ENCODE measurements around the gene ENPP7.

DNA sequence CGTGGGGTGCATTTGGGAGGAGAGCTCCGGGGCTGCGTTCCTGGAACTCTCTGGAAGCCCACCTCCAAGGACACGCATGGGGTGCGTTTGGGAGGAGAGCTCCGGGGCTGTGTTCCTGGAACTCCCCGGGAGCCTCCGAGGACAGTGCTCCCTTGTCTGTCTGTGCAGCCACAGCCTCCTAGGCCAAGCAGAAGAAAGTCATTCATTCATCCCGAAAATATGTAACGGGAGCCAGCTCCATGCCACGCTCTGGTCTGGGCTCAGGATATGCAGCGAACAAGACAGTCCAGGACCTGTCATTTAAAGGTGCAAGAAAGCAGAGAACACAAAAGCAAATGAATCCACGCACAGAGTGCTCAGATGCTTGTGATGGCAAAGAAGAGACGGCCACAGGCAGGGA lies 7.9 kb downstream of the ENPP7 start:
- no peak for TF ChIP-seq FOXM1 (IDR thresholded peaks at IDR 0.05; ENCODE audit: borderline replicate concordance, low read depth)
- no peak for TF ChIP-seq TCF12 (IDR thresholded peaks at IDR 0.05; ENCODE audit: low read depth)
- TF ChIP-seq CEBPB (IDR thresholded peaks at IDR 0.05) = no peak
- TF ChIP-seq, protein P1, sequence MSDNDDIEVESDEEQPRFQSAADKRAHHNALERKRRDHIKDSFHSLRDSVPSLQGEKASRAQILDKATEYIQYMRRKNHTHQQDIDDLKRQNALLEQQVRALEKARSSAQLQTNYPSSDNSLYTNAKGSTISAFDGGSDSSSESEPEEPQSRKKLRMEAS (IDR thresholded peaks at IDR 0.05) = no peak
- no peak for TF ChIP-seq TAF1 (IDR thresholded peaks at IDR 0.05; ENCODE audit: low read depth)
- TF ChIP-seq, protein P2, sequence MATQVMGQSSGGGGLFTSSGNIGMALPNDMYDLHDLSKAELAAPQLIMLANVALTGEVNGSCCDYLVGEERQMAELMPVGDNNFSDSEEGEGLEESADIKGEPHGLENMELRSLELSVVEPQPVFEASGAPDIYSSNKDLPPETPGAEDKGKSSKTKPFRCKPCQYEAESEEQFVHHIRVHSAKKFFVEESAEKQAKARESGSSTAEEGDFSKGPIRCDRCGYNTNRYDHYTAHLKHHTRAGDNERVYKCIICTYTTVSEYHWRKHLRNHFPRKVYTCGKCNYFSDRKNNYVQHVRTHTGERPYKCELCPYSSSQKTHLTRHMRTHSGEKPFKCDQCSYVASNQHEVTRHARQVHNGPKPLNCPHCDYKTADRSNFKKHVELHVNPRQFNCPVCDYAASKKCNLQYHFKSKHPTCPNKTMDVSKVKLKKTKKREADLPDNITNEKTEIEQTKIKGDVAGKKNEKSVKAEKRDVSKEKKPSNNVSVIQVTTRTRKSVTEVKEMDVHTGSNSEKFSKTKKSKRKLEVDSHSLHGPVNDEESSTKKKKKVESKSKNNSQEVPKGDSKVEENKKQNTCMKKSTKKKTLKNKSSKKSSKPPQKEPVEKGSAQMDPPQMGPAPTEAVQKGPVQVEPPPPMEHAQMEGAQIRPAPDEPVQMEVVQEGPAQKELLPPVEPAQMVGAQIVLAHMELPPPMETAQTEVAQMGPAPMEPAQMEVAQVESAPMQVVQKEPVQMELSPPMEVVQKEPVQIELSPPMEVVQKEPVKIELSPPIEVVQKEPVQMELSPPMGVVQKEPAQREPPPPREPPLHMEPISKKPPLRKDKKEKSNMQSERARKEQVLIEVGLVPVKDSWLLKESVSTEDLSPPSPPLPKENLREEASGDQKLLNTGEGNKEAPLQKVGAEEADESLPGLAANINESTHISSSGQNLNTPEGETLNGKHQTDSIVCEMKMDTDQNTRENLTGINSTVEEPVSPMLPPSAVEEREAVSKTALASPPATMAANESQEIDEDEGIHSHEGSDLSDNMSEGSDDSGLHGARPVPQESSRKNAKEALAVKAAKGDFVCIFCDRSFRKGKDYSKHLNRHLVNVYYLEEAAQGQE (IDR thresholded peaks at IDR 0.05; ENCODE audit: low read depth) = no peak
- TF ChIP-seq EP300 (IDR thresholded peaks at IDR 0.05; ENCODE audit: borderline replicate concordance) = no peak
- no peak for TF ChIP-seq RAD21 (IDR thresholded peaks at IDR 0.05; ENCODE audit: low read depth)
- TF ChIP-seq CREB1 (IDR thresholded peaks at IDR 0.05; ENCODE audit: low read depth) = no peak
- TF ChIP-seq ZBTB7A (IDR thresholded peaks at IDR 0.05; ENCODE audit: low read depth) = no peak

All from Ishikawa (cell line).